ENCODE results near the gene PASK.

GRCh38 chr2:241070361-241070760, 78.9 kb downstream of the PASK start:
- TF ChIP-seq CTCF (IDR thresholded peaks at IDR 0.05) (no peak), POLR2A (IDR thresholded peaks at IDR 0.05) (no peak)

Data from testis (tissue), 2 donors.